HG03460 (cell line): Measurements from ENCODE around the gene PTPRQ.

Source experiments
- ATAC-seq: cut with Tn5 transposase; IDR thresholded peaks from one replicate; pipeline ENCODE4 v1.9.1; 2021; ENCODE audit not compliant: unreplicated experiment

Gene PTPRQ

GRCh38 chr12:80559766-80560165 is 115.7 kb downstream of the PTPRQ start:
- no peak for ATAC-seq

- no peak for ATAC-seq
Measured at GRCh38 chr12:80565271-80565670, 121.2 kb downstream of the PTPRQ start.

GRCh38 chr12:80567401-80567800 is 123.4 kb downstream of the PTPRQ start:
- no peak for ATAC-seq

DNA sequence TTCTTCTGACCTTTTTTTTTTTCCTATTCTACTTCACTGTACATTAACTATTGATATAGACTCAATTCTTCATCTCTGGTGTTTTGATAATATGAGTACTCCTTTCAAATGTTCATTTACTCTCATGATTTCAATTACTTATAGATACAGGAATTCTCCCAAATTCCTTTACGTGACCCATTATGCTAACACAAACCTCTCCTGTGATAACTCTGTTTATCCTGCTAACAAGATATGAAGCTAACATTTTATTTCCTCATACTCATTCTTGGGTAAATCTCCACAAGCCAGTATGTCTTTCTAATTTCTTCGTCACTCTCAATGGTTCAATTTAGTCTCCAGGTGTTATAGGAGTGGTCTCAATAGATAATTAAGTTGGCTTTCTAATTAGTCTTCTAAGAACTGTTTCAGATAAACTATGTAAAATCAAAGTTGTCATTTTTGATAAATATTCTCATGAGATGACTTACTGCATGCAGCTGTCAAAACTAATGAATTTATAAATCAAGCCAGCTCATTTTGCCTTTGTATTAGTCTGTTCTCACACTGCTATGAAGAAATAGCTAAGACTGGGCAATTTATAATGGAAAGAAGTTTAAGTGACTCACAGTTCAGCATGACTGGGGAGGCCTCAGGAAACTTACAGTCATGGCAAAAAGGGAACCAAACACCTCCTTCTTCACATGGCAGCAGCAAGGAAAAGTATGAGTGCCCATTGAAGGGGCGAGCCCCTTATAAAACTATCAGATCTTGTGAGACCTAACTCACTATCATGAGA is 132.8 kb downstream of the PTPRQ start:
- no peak for ATAC-seq

DNA sequence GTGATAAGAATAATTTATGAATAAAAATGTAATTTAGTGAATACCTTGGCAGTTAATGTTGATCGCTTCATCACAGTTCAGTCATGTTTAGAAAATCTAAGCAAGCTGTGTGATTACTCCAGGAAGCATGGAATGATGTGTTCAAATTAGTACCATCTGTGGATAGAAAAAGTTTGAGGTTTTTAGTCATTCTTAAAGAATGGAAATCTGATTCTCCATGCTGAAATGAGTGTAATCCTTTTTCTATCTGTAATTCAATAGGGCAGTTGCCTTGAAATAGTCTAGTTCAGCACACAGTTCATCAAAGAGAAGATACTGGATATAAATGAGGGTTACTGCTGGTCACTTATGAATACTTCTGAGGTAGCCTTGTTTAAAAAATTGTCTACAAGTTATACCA is 136.2 kb downstream of the PTPRQ start:
- no peak for ATAC-seq

DNA sequence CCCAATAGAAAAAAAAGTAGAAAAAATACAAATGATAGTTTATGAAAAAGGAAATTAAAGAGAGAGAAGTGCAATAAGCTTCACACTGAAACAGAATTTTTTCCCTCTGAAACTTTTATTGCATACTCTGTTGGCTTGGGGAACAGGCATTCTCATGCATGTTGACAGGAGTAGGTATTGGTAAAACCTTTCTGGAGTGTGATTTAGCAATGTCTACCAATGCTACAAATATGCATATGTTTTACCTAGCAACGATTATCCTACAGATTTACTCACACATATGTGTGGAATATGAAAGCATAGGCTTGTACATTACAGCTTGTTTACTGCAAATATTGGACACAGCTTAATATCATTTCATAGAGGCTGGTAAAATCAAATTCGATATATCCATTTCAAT is 137.7 kb downstream of the PTPRQ start:
- no peak for ATAC-seq

DNA sequence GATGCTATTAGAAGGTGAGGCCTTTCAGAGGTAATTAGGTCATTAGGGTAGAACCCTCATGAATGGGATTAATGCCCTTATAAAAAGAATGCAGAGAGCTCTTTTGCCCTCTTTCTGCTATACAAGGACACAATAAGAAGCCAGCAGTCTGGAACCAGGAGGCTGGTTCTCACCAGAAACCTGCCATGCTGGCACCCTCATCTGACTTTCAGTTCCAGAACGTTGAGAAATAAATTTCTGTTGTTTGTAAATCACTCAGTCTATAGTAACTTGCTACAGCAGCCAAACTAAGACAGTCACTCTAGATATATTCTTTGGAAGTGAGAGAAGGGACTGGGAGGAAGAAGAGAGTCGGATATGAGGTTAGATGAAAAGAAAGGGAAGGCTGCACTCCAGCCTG is 138.4 kb downstream of the PTPRQ start:
- no peak for ATAC-seq

DNA sequence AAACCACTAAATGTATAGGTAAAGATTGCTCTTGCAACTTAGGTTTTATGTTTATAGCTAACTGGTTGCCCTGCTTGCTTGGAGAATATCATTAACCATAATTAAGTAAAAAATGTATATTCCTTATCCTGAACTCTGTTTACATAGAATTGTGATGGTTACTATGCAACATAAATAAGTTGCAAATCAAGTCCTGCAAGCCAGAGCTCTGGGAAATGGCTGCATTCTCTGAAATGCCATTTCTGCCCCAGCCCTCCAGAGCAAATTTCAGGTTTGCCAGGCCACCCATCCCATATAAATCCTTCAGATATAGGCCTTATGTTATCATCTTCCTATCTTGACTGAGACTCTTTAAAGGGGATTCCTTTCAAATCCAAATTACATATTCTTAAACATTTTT is 145.0 kb downstream of the PTPRQ start:
- ATAC-seq, result no peak

GRCh38 chr12:80590085-80590484 is 146.1 kb downstream of the PTPRQ start:
- no peak for ATAC-seq

DNA sequence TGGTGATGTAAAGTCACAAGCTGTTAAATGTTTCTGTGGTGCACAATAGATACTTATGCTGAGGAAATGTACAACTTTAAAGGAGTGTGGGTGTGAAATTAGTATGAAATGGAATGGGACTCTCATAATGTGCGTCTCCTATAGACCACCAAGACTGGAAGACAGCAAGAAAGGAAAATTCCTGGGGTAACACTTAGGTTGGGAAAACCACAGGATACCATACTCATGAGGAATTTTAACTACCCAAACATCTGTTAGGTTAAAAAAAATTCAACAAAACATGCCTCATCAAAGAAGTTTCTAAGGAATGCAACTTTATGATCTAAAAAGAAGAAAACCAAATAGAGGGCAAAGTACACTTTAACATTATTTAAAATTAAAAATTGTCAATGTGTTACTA is 149.7 kb downstream of the PTPRQ start:
- ATAC-seq, result no peak

GRCh38 chr12:80596509-80596908 is 152.5 kb downstream of the PTPRQ start:
- ATAC-seq, result no peak

- ATAC-seq, result no peak
Measured at GRCh38 chr12:80598004-80598606, 154.1 kb downstream of the PTPRQ start.

GRCh38 chr12:80602455-80602854 is 158.4 kb downstream of the PTPRQ start:
- no peak for ATAC-seq

DNA sequence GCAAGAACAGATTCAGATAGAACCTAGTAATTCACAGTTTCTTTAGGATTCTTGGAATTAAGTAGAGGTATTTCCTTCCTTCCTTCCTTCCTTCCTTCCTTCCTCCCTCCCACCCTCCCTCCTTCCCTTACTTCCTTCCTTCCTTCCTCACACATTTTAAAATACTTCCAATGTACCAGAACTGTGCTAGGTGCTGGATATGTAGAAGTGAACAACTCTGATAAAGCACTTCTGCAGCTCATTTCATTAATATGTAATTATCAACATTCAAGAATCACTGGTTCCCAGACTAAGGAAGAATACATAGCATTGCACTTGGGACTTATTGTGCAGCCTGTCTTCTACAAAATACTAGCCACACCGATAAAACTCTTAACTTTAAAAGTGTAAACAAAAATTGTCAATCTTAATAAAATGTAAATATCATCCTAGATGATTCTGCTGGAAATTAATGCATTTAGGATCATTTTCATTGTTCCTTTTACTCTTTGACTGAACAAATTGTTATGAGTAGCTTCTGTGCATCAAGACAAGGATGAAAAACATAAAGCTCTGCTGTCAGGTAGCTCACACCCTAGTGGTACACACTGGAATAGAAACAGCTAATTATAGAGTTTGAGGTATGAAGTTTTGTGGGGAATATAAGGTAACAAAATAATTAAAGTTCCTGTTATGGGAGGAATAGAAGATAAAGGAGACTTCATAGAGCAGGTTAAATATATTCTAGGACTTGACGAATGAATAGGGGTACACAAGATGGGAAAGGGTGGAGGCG is 163.5 kb downstream of the PTPRQ start:
- no peak for ATAC-seq

- no peak for ATAC-seq
Measured at GRCh38 chr12:80617733-80618132, 173.7 kb downstream of the PTPRQ start.

DNA sequence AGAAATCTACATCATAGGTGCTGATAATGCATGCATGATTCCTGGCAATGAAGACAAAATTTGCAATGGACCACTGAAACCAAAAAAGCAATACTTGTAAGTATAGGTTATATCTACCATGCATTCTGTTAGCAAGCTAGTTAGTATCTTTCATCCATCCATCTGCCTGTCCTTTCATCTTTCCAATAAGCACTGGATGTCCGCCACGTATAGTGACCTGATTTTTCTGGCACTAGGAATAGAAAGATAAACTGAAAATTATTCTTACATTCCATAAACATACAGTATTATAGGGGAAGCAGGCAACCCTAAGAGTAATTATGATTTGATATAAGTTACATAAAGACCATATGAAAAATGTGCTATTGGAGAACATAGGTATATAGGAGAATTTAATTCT is 176.2 kb downstream of the PTPRQ start:
- ATAC-seq, result no peak

DNA sequence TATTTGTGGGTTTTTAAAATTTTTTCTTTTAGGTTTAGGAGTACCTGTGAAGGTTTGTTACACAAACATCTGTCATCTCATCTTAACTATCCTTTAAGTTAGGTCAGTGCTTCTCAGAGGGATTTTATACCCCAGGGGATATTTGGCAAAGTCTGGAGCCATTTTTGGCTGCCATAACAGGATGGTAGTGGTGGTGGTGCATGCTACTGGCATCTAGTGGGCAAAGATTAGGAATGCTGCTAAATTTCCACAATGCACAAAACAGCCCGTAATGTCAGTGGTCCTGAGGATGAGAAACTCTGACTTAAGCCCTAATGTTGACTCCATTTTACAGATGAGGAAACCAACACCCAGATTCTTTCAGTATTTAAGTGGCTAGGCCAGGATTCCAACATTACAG is 178.2 kb downstream of the PTPRQ start:
- ATAC-seq, result no peak

- ATAC-seq, result no peak
Measured at GRCh38 chr12:80625051-80625450, 181.0 kb downstream of the PTPRQ start.

DNA sequence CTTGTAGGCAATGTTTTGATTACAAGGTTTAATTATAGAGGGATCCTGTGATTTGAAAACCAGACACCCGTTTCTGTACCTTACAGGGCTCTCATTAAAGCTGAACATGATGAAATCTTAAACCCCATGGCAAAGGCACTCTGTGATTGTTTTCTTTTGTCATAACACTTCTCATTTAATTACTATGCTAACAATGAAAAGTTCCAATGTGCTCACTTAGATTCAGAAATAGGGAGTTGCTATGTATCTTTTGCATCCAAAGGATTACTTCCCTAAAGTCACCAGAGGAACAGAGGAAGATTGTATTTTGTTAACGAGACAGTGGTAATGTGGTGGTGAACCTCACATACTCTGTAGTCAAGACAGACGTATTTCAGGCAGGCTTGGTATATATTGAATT is 181.9 kb downstream of the PTPRQ start:
- no peak for ATAC-seq

DNA sequence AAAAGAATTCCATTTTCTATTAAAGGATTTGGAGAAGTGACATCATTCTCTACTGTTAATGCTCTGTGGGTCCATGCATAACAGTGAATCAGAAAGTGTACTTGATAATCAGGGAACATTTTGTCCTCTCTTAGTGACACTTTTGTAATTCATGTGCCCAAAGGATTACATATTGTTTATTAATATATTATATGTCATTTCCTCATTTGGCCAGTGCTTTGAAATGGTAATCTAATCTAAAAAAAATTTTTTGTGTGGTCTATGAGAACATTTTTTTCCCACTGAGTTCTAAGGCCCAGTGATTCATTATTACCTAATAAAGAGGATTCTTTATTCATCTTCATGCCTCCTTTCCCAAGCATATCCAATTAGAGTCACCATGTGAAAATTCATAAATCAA is 183.7 kb downstream of the PTPRQ start:
- no peak for ATAC-seq

DNA sequence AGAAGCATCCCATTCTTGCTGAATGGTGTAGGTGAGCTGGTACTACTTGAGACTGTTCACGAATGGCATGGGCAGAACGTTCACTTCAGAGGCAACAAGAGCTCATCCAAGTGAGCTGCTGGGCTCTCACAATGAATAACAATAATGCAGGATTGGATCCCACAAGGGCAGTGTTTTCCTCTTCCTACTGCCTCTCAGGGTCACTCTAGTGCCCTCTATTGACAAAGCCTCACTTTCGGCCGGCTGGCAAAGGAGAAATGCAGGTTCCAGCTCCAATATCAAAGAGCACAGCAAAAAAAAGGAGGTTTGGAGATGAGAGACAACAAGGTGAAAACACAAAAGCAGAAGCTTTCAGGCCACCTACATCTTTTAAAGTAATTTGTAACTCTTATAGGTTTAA is 188.8 kb downstream of the PTPRQ start:
- ATAC-seq, result no peak

DNA sequence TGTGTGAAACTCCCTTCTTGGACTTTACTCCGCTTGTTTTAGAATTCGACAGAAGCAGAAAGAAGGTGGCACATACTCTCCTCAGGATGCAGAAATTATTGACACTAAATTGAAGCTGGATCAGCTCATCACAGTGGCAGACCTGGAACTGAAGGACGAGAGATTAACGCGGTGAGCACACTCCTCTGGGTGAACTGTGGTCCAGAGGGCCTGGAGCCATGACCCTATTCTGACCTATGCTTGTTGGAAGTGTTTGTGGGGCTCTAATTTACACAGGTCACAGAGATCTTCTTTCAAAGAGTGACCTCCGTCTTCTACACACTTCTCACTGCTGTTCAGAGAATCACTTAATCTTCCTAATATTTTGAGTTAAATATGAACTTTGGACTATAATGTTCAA is 190.9 kb downstream of the PTPRQ start:
- ATAC-seq, result no peak
